NCI-H446 treated with DMSO at 0.1 percent for 48 hours (cell line): ENCODE results near the gene RRM2.

Source experiments
- DNase-seq: peaks from one replicate; lab custom pipeline; 2025; lab: John Stamatoyannopoulos, UW

The RRM2 gene

GRCh38 chr2:10172033-10172871 is 49.7 kb downstream of the RRM2 start:
- DNase-seq, result no peak

- no peak for DNase-seq
Observed at GRCh38 chr2:10173258-10174005, 50.9 kb downstream of the RRM2 start.

- no peak for DNase-seq
Observed at GRCh38 chr2:10174173-10174572, 51.6 kb downstream of the RRM2 start.

GRCh38 chr2:10175441-10175840 is 52.9 kb downstream of the RRM2 start:
- no peak for DNase-seq

- no peak for DNase-seq
Observed at GRCh38 chr2:10178751-10179150, 56.2 kb downstream of the RRM2 start.

GRCh38 chr2:10179422-10179821 is 56.9 kb downstream of the RRM2 start:
- no peak for DNase-seq

GRCh38 chr2:10180229-10180628 is 57.7 kb downstream of the RRM2 start:
- peak; percentile 73 for DNase-seq
